WTC11 (cell line): ENCODE results near the gene SAP25. TPM values are rescaled to one million over a fixed set of nuclear protein-coding genes. Genes with fewer than 3 reads are reported as not detected.
A peak's percentile ranks its signal among the peaks of the same experiment; 100 is the strongest.

Experiments
- ATAC-seq: fragments of 200-7000 bp; cut with Tn5 transposase; 2 replicates; pipeline ENCODE4 v1.10.0; 2021; ENCODE audit warnings: mild to moderate bottlenecking, moderate library complexity
- CTCF ChIA-PET: fragments of 300-600 bp; sonication (Branson Sonifier 250); formaldehyde crosslinking; loops from one replicate; lab custom pipeline; 2021; ENCODE audit warnings: antibody characterized with exemption; lab: Charles Lee
- POLR2A ChIA-PET: fragments of 350-600 bp; sonication (Branson Sonifier 250); formaldehyde crosslinking; loops from one replicate; lab custom pipeline; 2021; ENCODE audit warnings: antibody characterized with exemption; lab: Charles Lee
- DNase-seq: peaks from one replicate; pipeline ENCODE4 v3.0.0; 2021; ENCODE audit warnings: low spot score
- H3K27ac Mint-ChIP-seq: 2 replicates; pipeline ENCODE4 v1.8.0; 2021; ENCODE audit warnings: mixed read lengths
- H3K27me3 Mint-ChIP-seq: 2 replicates; pipeline ENCODE4 v1.8.0; 2021; ENCODE audit warnings: low read depth, mild to moderate bottlenecking, moderate library complexity, mixed read lengths
- H3K36me3 Mint-ChIP-seq: 2 replicates; pipeline ENCODE4 v1.8.0; 2021; ENCODE audit warnings: mixed read lengths
- H3K4me1 Mint-ChIP-seq: 2 replicates; pipeline ENCODE4 v1.8.0; 2022; ENCODE audit warnings: mixed read lengths
- H3K4me3 Mint-ChIP-seq: 2 replicates; pipeline ENCODE4 v1.8.0; 2021; ENCODE audit warnings: mild to moderate bottlenecking, moderate library complexity, mixed read lengths
- H3K9me3 Mint-ChIP-seq: 2 replicates; pipeline ENCODE4 v1.8.0; 2021; ENCODE audit warnings: mixed read lengths
- CREB1 ChIP-seq: sonication (generic); formaldehyde crosslinking; IDR thresholded peaks from 2 replicates; pipeline ENCODE4 v1.8.0; 2023; ENCODE audit warnings: mild to moderate bottlenecking, missing genetic modification reagents
- ETV6 ChIP-seq: sonication (generic); formaldehyde crosslinking; IDR thresholded peaks from 2 replicates; pipeline ENCODE4 v1.8.1; 2022; ENCODE audit warnings: mild to moderate bottlenecking, missing genetic modification reagents
- FOXJ3 ChIP-seq: sonication (generic); formaldehyde crosslinking; IDR thresholded peaks from 2 replicates; pipeline ENCODE4 v1.9.0; 2021; ENCODE audit warnings: missing genetic modification reagents, mild to moderate bottlenecking, borderline replicate concordance
- GABPB1 ChIP-seq: sonication (generic); formaldehyde crosslinking; IDR thresholded peaks from 2 replicates; pipeline ENCODE4 v1.8.1; 2023; ENCODE audit warnings: mild to moderate bottlenecking, missing genetic modification reagents
- JUN ChIP-seq: sonication (generic); formaldehyde crosslinking; IDR thresholded peaks from 2 replicates; pipeline ENCODE4 v1.8.0; 2023; ENCODE audit warnings: mild to moderate bottlenecking, missing genetic modification reagents
- KAT7 ChIP-seq: sonication (generic); formaldehyde crosslinking; IDR thresholded peaks from 2 replicates; pipeline ENCODE4 v1.8.1; 2023; ENCODE audit warnings: missing genetic modification reagents, mild to moderate bottlenecking, borderline replicate concordance
- MYBL2 ChIP-seq: sonication (generic); formaldehyde crosslinking; IDR thresholded peaks from 2 replicates; pipeline ENCODE4 v1.8.1; 2023; ENCODE audit warnings: mild to moderate bottlenecking, moderate library complexity, missing genetic modification reagents
- ZBTB43 ChIP-seq: sonication (generic); formaldehyde crosslinking; IDR thresholded peaks from 2 replicates; pipeline ENCODE4 v1.8.1; 2023; ENCODE audit warnings: mild to moderate bottlenecking, missing genetic modification reagents
- ZNF317 ChIP-seq: sonication (generic); formaldehyde crosslinking; IDR thresholded peaks from 2 replicates; pipeline ENCODE4 v1.8.1; 2023; ENCODE audit warnings: low read depth, mild to moderate bottlenecking, moderate library complexity, missing genetic modification reagents, borderline replicate concordance
- ZNF423 ChIP-seq: fragments of 250-450 bp; sonication (Bioruptor Pico); IDR thresholded peaks from 2 replicates; pipeline ENCODE4 v2.1.2; 2022; ENCODE audit warnings: mild to moderate bottlenecking, moderate library complexity
- total RNA-seq: library from RNA; stranded (reverse); gene quantifications from 3 replicates; pipeline ENCODE4 v1.2.3, GENCODE V29; 2021
- TF ChIP-seq, protein P1 (sequence below): sonication (generic); formaldehyde crosslinking; IDR thresholded peaks from 2 replicates; pipeline ENCODE4 v1.8.1; 2023; ENCODE audit warnings: mild to moderate bottlenecking, missing genetic modification reagents, borderline replicate concordance
- TF ChIP-seq, protein P2 (sequence below): sonication (generic); formaldehyde crosslinking; IDR thresholded peaks from 2 replicates; pipeline ENCODE4 v1.8.0; 2022; ENCODE audit warnings: missing genetic modification reagents

SAP25 gene
- total RNA-seq, 1 experiment from 2014 or later = 9.3 TPM

DNA sequence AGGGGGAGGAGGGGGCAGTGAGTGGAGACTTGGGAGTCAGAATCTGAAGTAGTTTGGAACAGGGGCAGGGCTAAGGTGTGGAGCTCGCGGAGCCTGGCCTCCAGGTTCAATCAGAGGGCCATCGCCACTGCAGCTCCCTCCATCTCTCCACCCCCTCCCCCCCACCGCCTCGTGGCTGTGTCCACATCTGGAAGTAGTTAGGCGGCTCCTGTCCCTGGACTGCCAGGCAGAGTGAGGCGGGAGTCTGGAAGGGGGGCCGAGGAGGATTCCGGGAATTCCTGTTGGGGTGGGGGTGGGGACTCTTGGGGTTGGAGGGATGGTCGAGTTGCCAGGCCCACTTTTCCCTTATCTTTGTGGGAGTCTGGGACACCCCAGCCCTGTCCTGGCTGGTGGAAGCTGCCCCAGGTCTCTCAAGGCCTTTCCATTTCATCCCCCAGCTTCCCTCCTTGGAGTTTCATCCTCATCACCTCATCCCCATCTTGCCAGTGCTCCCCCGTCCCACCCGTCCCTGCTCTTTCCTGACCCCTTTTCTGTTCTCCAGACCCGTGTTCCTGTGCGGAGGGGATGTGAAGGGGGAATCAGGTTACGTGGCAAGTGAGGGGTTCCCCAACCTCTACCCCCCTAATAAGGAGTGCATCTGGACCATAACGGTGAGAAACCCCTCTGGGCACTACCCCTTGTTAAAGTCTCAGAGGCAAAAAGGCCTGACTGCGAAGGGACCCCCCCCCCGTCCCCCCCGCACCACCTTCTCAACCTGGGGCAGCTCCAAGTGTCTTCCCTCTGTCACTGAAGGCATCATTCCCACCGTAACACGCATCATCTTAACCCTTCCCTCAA is 29.4 kb upstream of the SAP25 start (continued):
- TF ChIP-seq, protein P1, sequence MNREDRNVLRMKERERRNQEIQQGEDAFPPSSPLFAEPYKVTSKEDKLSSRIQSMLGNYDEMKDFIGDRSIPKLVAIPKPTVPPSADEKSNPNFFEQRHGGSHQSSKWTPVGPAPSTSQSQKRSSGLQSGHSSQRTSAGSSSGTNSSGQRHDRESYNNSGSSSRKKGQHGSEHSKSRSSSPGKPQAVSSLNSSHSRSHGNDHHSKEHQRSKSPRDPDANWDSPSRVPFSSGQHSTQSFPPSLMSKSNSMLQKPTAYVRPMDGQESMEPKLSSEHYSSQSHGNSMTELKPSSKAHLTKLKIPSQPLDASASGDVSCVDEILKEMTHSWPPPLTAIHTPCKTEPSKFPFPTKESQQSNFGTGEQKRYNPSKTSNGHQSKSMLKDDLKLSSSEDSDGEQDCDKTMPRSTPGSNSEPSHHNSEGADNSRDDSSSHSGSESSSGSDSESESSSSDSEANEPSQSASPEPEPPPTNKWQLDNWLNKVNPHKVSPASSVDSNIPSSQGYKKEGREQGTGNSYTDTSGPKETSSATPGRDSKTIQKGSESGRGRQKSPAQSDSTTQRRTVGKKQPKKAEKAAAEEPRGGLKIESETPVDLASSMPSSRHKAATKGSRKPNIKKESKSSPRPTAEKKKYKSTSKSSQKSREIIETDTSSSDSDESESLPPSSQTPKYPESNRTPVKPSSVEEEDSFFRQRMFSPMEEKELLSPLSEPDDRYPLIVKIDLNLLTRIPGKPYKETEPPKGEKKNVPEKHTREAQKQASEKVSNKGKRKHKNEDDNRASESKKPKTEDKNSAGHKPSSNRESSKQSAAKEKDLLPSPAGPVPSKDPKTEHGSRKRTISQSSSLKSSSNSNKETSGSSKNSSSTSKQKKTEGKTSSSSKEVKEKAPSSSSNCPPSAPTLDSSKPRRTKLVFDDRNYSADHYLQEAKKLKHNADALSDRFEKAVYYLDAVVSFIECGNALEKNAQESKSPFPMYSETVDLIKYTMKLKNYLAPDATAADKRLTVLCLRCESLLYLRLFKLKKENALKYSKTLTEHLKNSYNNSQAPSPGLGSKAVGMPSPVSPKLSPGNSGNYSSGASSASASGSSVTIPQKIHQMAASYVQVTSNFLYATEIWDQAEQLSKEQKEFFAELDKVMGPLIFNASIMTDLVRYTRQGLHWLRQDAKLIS (CRISPR knock-in tag) = no peak
- TF ChIP-seq ZBTB43 (CRISPR knock-in tag) = no peak
- TF ChIP-seq CREB1 (CRISPR knock-in tag) = no peak
- TF ChIP-seq ETV6 (CRISPR knock-in tag) = 0 out of 2 replicates have a peak, but pooled peaks have one; percentile 23
- TF ChIP-seq FOXJ3 (CRISPR knock-in tag) = no peak
- TF ChIP-seq ZNF423 (CRISPR knock-in tag) = no peak
- TF ChIP-seq GABPB1 (CRISPR knock-in tag) = no peak
- no peak for TF ChIP-seq KAT7 (CRISPR knock-in tag)
- TF ChIP-seq ZNF317 (CRISPR knock-in tag) = no peak

DNA sequence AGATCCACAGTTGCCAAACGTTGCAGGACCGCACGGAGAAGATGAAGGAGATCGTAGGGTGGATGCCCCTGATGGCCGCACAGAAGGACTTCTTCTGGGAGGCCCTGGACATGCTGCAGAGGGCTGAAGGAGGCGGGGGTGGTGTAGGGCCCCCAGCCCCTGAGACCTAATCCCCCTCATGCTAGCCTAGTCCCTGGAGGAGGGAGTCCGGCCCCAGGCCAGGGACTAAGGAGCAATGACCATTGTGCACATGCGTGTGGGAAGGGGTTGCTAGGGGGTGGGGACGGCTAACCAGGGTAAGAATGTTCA is 27.0 kb upstream of the SAP25 start:
- POLR2A ChIA-PET = no interaction called here
- CTCF ChIA-PET = interaction anchor here (2.1 kb wide), 1 partner anchor 105 kb away, joined by 6 read pairs; the partner anchor contains the start of gene POP7
- no peaks in the 10 kb centered on the region for H3K9me3 Mint-ChIP-seq

More for the DNA sequence above, 27.0 kb upstream of the SAP25 start:
- DNase-seq (no peak), ATAC-seq (no peak)
- Mint-ChIP-seq H3K4me3 (no peak overlapping the region), H3K27ac (no peak overlapping the region), H3K27me3 (peaks cover 10% of the 10 kb centered on the region), H3K36me3 (peaks cover 15% of the 10 kb centered on the region), H3K4me1 (peaks cover 33% of the 10 kb centered on the region)
- TF ChIP-seq, protein P1 (CRISPR knock-in tag) = no peak
- TF ChIP-seq MYBL2 (CRISPR knock-in tag) (no peak), JUN (CRISPR knock-in tag) (no peak)
- TF ChIP-seq, protein P2, sequence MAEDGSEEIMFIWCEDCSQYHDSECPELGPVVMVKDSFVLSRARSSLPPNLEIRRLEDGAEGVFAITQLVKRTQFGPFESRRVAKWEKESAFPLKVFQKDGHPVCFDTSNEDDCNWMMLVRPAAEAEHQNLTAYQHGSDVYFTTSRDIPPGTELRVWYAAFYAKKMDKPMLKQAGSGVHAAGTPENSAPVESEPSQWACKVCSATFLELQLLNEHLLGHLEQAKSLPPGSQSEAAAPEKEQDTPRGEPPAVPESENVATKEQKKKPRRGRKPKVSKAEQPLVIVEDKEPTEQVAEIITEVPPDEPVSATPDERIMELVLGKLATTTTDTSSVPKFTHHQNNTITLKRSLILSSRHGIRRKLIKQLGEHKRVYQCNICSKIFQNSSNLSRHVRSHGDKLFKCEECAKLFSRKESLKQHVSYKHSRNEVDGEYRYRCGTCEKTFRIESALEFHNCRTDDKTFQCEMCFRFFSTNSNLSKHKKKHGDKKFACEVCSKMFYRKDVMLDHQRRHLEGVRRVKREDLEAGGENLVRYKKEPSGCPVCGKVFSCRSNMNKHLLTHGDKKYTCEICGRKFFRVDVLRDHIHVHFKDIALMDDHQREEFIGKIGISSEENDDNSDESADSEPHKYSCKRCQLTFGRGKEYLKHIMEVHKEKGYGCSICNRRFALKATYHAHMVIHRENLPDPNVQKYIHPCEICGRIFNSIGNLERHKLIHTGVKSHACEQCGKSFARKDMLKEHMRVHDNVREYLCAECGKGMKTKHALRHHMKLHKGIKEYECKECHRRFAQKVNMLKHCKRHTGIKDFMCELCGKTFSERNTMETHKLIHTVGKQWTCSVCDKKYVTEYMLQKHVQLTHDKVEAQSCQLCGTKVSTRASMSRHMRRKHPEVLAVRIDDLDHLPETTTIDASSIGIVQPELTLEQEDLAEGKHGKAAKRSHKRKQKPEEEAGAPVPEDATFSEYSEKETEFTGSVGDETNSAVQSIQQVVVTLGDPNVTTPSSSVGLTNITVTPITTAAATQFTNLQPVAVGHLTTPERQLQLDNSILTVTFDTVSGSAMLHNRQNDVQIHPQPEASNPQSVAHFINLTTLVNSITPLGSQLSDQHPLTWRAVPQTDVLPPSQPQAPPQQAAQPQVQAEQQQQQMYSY = no peak
